OCI-LY7 (cell line): ENCODE measurements around the gene TOM1L2. TPM values are rescaled to one million over a fixed set of nuclear protein-coding genes. Genes with fewer than 3 reads are reported as not detected.

Experiments used
- BruUV-seq: library from RNA; stranded (reverse); fragments of 400-500 nt; replicated peaks from 2 replicates; lab custom pipeline; 2021; lab: Mats Ljungman, UMichigan
- CTCF ChIA-PET: fragments of 300-600 bp; sonication (Branson Sonifier 250); formaldehyde crosslinking; loops from one replicate; lab custom pipeline; 2022; ENCODE audit warnings: antibody characterized with exemption; ENCODE audit not compliant: unreplicated experiment; lab: Charles Lee
- POLR2A ChIA-PET: fragments of 300-600 bp; sonication (Branson Sonifier 250); formaldehyde crosslinking; loops from one replicate; lab custom pipeline; 2022; ENCODE audit warnings: antibody characterized with exemption; lab: Charles Lee
- DNase-seq: peaks from one replicate; pipeline ENCODE4 v3.0.0-alpha.2; 2015; ENCODE audit warnings: low spot score
- H2AFZ ChIP-seq: fragments of 200-600 bp; sonication (generic), shearing (Covaris generic); 2 replicates; pipeline ENCODE4 v1.6.1; 2014; ENCODE audit warnings: mild to moderate bottlenecking, antibody characterized with exemption, low read length, moderate library complexity
- H3K27ac ChIP-seq: fragments of 200-600 bp; sonication (generic); 2 replicates; pipeline ENCODE4 v1.5.1; 2014; ENCODE audit warnings: mixed run types, low read depth, mild to moderate bottlenecking, moderate library complexity, low read length, inconsistent platforms; ENCODE audit not compliant: poor library complexity, severe bottlenecking
- H3K36me3 ChIP-seq: fragments of 200-600 bp; sonication (generic); 2 replicates; pipeline ENCODE4 v1.6.1; 2014; ENCODE audit warnings: mild to moderate bottlenecking, antibody characterized with exemption, low read length, moderate library complexity, mixed read lengths; ENCODE audit not compliant: insufficient read depth
- H3K4me1 ChIP-seq: fragments of 200-600 bp; sonication (generic); 2 replicates; pipeline ENCODE4 v1.5.1; 2014; ENCODE audit warnings: mild to moderate bottlenecking, low read length; ENCODE audit not compliant: insufficient read depth, poor library complexity, severe bottlenecking
- H3K4me2 ChIP-seq: fragments of 200-600 bp; sonication (generic); 2 replicates; pipeline ENCODE4 v1.6.1; 2014; ENCODE audit warnings: mild to moderate bottlenecking, low read length
- H3K4me3 ChIP-seq: fragments of 200-600 bp; sonication (generic); 2 replicates; pipeline ENCODE4 v1.5.1; 2014; ENCODE audit warnings: mild to moderate bottlenecking, low read depth, low read length; ENCODE audit not compliant: poor library complexity, severe bottlenecking
- H3K79me2 ChIP-seq: fragments of 200-600 bp; sonication (generic); 2 replicates; pipeline ENCODE4 v1.6.1; 2016; ENCODE audit warnings: low read depth, mild to moderate bottlenecking, low read length, moderate library complexity, mixed read lengths; ENCODE audit not compliant: insufficient read depth
- H3K9me2 ChIP-seq: fragments of 200-600 bp; sonication (generic); 2 replicates; pipeline ENCODE4 v1.6.1; 2016; ENCODE audit warnings: mild to moderate bottlenecking, low read length, mixed read lengths; ENCODE audit not compliant: insufficient read depth
- H3K9me3 ChIP-seq: fragments of 200-600 bp; sonication (generic); 2 replicates; pipeline ENCODE4 v1.6.1; 2014; ENCODE audit warnings: mild to moderate bottlenecking, mixed run types, low read length, mixed read lengths
- H4K20me1 ChIP-seq: fragments of 200-600 bp; sonication (generic); 2 replicates; pipeline ENCODE4 v1.6.1; 2014; ENCODE audit warnings: mild to moderate bottlenecking, antibody characterized with exemption, low read length, moderate library complexity, mixed read lengths; ENCODE audit not compliant: insufficient read depth
- CTCF ChIP-seq: fragments of 200-600 bp; sonication (generic); conservative IDR thresholded peaks from 2 replicates; pipeline ENCODE4 v1.5.1; 2014; ENCODE audit warnings: mild to moderate bottlenecking, antibody characterized with exemption, low read length, moderate library complexity, mixed read lengths
- EZH2phosphoT487 ChIP-seq: fragments of 200-600 bp; sonication (generic); IDR thresholded peaks from 2 replicates; pipeline ENCODE4 v1.6.1; 2018; ENCODE audit warnings: low read depth, borderline replicate concordance, mild to moderate bottlenecking, mixed run types, antibody characterized with exemption, low read length, moderate library complexity, mixed read lengths
- intact Hi-C: fragments of 100-400 bp; cut with micrococcal nuclease; formaldehyde crosslinking; loops from one replicate; pipeline ENCODE4 v1.10.0; 2022; ENCODE audit not compliant: unreplicated experiment
- total RNA-seq, 2 experiments: library from RNA; depleted of rRNA in 1 of 2; stranded (reverse); fragments of >200 nt in 1 of 2; shearing (Covaris generic) in 1 of 2; gene quantifications; 2 replicates each; pipeline ENCODE4 v1.2.3, GENCODE V29; 2014 to 2022

The TOM1L2 gene
- total RNA-seq, 2 experiments from 2014 or later: 4.9 to 14.3 TPM

GRCh38 chr17:17924131-17924856, 47.9 kb downstream of the TOM1L2 start:
- Histone ChIP-seq H3K79me2 (no peaks in the 10 kb centered on the region), H3K9me2 (no peaks in the 10 kb centered on the region), H3K4me1 (peaks cover 7% of the 10 kb centered on the region), H2AFZ (no peak overlapping the region), H3K36me3 (no peaks in the 10 kb centered on the region), H3K27ac (no peak overlapping the region), H3K9me3 (no peaks in the 10 kb centered on the region), H3K4me2 (no peak overlapping the region), H4K20me1 (no peaks in the 10 kb centered on the region), H3K4me3 (no peak overlapping the region)
- BruUV-seq: no TSS peak
- intact Hi-C loops: no loop called here
- ChIA-PET POLR2A (no interaction called here), CTCF (no interaction called here)
- DNase-seq: no peak
- TF ChIP-seq EZH2phosphoT487: no peak
- TF ChIP-seq CTCF: no peak

- Histone ChIP-seq H3K9me2 (no peaks in the 10 kb centered on the region), H3K4me2 (no peak overlapping the region), H3K4me3 (no peak overlapping the region), H3K79me2 (no peaks in the 10 kb centered on the region), H3K27ac (no peak overlapping the region), H3K9me3 (no peaks in the 10 kb centered on the region), H2AFZ (no peak overlapping the region), H4K20me1 (no peaks in the 10 kb centered on the region), H3K36me3 (no peaks in the 10 kb centered on the region), H3K4me1 (peaks cover 8% of the 10 kb centered on the region)
- TF ChIP-seq CTCF: no peak
- BruUV-seq: no TSS peak
- DNase-seq: no peak
- ChIA-PET CTCF (no interaction called here), POLR2A (interaction anchor here (0.6 kb wide), 1 partner anchor 127 kb away, joined by 3 read pairs; no protein-coding TSS in a partner anchor)
- intact Hi-C loops: no loop called here
Observed at GRCh38 chr17:17922070-17922614, 50.1 kb downstream of the TOM1L2 start.
